Kidney glomerular epithelial cell (primary cell): ENCODE data around the gene CCR4.
"Not testable (repeated sequence)": the region's sequence is repeated elsewhere in the genome, so short reads cannot be mapped to it uniquely, and the experiment has no call there.

Experiments
- DNase-seq: peaks from one replicate; lab custom pipeline; 2025; lab: John Stamatoyannopoulos, UW

Gene CCR4

DNA sequence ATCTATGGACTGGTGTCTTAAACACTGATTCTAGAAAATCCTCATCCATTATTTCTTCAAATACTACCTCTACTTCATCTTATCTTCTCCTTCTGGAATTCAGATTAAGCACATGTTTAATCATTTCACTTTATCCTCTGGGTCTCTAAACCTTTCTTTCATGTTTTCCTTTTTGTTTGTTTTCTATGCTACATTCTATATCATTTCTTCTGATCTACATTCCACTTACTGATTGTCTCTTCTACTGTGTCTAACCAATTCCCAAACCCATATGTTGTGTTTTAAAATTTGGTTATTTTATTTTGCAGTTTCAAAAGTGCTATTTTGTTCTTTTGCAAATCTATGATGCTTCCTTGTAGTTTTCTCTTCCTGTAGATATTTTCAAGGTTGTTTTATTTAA, 31.7 kb downstream of the CCR4 start:
- no peak for DNase-seq

- DNase-seq, result not testable (repeated sequence)
Measured at GRCh38 chr3:32984918-32985317, 33.5 kb downstream of the CCR4 start.

DNA sequence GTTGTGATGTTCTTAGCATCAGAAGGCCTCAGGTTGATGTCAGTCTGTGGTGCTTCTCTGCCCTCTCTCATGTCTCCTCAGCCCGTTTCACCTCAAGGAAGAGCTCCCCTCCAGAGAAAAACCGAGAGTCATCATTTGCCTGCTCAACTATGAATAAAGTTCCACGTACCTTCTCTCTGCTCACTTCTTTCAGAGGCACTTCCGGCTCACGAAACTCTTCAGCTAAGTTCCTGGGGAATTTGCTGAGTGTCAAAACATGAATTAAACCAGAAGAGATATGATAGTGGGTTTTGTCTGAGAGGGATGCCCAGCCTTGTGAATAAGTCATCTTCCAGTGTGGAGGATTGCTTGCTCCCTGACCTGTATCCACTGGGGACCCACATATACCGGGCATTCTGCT, 37.7 kb downstream of the CCR4 start:
- no peak for DNase-seq

- no peak for DNase-seq
Measured at GRCh38 chr3:32990116-32990515, 38.7 kb downstream of the CCR4 start.

DNA sequence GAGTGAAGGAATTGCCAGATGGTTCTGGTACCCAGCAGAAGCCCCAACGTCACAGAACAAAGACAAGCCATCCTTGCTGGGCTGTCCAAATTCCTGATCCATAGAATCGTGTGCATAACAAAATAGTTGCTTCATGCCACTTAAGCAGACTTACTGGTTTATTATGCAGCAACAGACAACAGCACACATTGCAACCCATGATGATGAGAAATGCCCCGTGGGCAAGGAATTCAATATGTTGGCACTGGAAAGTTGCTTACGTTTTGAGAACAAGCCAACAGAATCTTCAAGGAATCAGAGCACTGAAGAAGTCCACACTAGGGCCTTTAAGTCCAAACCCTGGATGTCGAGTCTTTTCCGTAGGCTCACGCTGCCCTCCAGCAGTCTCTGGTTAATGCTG, 40.3 kb downstream of the CCR4 start:
- DNase-seq, result no peak

DNA sequence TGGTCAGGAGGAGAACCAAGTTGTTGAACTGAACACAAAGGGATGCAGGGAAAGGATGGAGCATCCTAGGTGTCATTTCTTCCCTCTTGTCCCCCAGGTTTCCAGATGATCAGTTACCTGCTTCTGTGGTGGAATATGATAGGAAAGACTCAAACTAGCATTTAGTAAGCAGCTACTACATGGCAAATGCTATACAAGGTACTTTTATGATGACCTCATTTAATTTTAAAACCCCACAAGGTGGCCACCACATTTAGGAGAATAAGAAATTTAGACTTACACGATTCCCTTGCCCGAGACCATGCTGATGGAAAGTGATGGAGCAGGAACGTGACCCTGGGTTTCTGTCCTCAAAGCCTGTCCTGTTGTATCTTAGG, 40.9 kb downstream of the CCR4 start:
- no peak for DNase-seq

- no peak for DNase-seq
Measured at GRCh38 chr3:32994045-32994444, 42.6 kb downstream of the CCR4 start.

- no peak for DNase-seq
Measured at GRCh38 chr3:32995098-32995497, 43.7 kb downstream of the CCR4 start.

- no peak for DNase-seq
Measured at GRCh38 chr3:32996048-32996754, 44.8 kb downstream of the CCR4 start.

- no peak for DNase-seq
Measured at GRCh38 chr3:32996755-32997091, 45.3 kb downstream of the CCR4 start.

DNA sequence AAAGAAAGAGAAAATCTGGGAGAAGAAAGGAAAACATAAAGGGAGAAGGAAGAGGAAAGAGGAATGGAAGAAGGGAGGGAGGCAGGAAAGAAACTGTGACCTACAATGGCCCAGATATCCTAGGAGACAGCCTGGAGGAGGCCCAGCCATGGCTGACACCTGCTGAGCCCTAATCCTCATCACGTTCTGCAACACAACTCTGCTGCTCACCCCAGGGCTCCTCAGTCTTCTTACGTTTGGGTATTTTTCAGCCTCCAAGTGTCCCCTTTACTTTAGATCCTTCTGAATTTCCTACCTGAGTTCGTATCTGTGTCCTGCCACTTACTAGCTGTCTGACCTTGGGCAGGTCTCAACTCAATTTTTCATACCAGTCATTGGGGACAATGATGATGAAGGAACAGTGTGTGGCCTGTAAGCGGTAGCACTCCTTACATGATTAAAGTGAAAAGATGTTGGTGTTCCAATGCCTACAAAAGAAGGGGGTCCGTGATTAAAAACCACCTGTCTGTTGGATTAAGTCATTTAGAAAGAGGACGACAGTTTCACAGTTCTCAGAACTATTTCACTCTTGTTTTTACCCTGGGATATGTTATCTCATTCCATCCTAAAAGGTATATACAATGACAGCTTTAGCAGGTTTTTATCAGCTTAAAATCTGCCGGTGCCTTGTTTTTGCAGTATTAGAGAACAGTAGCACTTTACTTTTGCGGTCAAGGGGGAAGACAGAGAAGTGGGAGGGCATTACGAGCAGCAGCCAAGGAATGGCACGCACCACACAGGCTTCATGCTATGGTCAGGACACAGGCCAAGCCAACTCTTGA, 47.4 kb downstream of the CCR4 start:
- no peak for DNase-seq

DNA sequence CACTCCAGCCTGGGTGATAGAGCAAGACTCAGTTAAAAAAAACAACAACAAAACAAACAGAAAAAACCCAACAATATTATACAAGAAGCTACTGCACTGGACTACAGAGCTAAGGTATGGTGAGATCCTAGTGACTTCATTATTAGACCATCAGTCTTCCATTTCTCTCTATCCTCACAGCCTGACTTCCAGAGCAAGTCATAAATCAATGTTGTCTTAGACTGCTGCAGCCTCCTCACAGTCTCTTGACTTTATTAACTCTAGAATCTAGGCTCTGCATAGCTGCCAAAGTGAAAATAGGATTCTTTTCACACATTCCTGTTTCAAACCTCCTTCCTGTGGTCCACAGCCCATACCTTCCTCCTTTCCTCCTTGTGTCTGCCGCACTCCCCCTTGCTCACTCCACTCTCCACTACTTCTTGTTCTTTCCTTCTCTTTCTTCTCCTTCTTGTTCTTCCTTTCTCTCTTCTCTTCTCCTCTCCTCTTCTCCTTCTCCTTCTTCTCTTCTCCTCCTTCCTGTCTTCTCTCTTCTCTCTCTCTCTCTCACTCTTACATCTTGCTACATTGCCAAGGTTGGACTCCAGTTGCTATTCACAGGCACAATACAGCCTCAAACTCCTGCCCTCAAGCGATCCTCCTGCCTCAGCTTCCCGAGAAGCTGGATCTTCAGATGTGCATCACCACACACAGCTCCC, 49.4 kb downstream of the CCR4 start:
- no peak for DNase-seq

GRCh38 chr3:33001889-33002288, 50.4 kb downstream of the CCR4 start:
- no peak for DNase-seq

DNA sequence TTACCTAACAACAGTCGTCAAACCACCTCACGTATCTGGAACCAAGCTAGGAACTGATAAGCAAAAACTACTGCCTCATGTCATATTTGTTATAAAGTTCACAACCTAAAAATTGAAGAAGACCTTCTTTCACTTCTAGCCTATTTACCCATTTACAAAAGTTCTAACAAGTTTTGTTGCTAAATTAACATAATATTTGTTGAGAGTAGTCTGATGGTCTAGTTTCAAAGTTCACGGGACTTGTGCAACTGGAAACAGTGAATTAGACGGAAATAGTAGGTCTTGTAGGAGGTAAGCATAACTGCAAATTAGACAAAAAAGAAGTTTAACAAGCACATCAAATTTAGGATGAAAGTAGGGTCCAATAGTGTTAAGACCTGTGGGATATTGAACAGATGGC, 51.9 kb downstream of the CCR4 start:
- no peak for DNase-seq

DNA sequence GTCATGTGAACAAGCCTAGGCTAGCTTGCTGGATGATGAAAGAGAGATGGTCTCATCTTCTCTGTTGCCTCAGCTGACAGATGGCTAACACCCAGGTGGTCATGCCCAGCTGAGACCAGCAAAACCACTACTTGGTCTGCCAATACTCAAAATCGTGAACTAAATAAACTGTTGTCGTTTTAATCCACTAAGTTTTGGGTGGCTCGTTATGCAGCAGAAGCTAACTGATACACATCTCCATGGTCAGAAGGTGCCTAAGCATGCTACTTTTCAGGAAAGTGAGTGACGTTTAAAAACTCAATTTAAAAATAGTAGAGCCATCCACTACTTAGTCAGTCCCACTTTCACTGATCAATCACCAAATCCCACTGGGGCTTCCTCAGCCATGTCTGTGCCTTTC, 52.8 kb downstream of the CCR4 start:
- DNase-seq, result no peak

DNA sequence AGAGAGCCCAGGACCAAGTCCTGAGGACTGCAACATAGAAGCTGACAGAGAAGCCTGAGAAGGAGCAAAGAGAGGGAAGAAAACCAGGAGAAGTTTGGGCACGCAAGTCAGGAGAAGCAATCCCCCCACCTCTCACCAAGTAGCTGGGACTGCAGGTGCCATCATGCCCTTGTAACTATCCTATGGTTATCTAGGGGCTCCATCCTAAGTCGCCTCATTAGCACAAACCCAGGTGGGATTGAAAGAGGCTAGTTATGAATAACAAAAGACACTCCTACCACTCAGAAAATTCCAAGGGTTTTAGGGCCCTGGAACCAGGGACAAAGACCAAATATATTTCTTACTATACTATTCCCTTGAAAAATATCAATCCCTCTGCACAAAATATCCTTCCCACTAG, 53.5 kb downstream of the CCR4 start:
- no peak for DNase-seq
